Endothelial cell of umbilical vein (primary cell): ENCODE data around the gene SERBP1. TPM values are rescaled to one million over a fixed set of nuclear protein-coding genes. Genes with fewer than 3 reads are reported as not detected.

Experiments
- BruUV-seq: library from RNA; stranded (reverse); fragments of 400-500 nt; replicated peaks from 2 replicates; lab custom pipeline; 2021; lab: Mats Ljungman, UMichigan
- CTCF ChIA-PET: fragments of 300-600, 350-600 bp; sonication (Branson Sonifier 250); formaldehyde crosslinking; loops from one replicate; lab custom pipeline; 2021; ENCODE audit warnings: antibody characterized with exemption, inconsistent platforms; lab: Charles Lee
- POLR2A ChIA-PET: fragments of 300-600, 350-600 bp; sonication (Branson Sonifier 250); formaldehyde crosslinking; loops from one replicate; lab custom pipeline; 2021; ENCODE audit warnings: antibody characterized with exemption, inconsistent platforms; lab: Charles Lee
- DNase-seq: peaks from one replicate; pipeline ENCODE4 v3.0.0-alpha.2; 2011; ENCODE audit warnings: low read depth, low spot score
- FAIRE-seq: peaks from 2 replicates; lab custom pipeline; 2011; peaks lifted over from hg19 to GRCh38; lab: Jason Lieb, UNC
- H2AFZ ChIP-seq: 2 replicates; pipeline ENCODE4 v1.6.0; 2012; ENCODE audit warnings: low read depth, low read length, control low read depth, inconsistent platforms
- H3K27ac ChIP-seq: 2 replicates; pipeline ENCODE4 v1.5.1; 2011; ENCODE audit warnings: low read depth, mild to moderate bottlenecking, control low read depth, low read length, moderate library complexity; ENCODE audit not compliant: insufficient read depth
- H3K27me3 ChIP-seq, 2 experiments: 2 replicates each; pipeline versions ENCODE4 v1.6.0 to v1.6.1; 2011; ENCODE audit warnings: low read length in 2 of 2, mixed read lengths in 1 of 2; ENCODE audit not compliant: control insufficient read depth in 2 of 2, insufficient read depth in 2 of 2
- H3K36me3 ChIP-seq, 2 experiments: 2 replicates in 1 of 2; 3 replicates in 1 of 2; pipeline ENCODE4 v1.5.1; 2011; ENCODE audit warnings: low read length in 2 of 2, mild to moderate bottlenecking in 1 of 2, moderate library complexity in 1 of 2; ENCODE audit not compliant: control insufficient read depth in 2 of 2, insufficient read depth in 2 of 2; ENCODE audit errors: extremely low read depth in 1 of 2
- H3K4me1 ChIP-seq: 3 replicates; pipeline ENCODE4 v1.5.1; 2011; ENCODE audit warnings: mild to moderate bottlenecking, low read length; ENCODE audit not compliant: control insufficient read depth, insufficient read depth; ENCODE audit errors: extremely low read depth
- H3K4me2 ChIP-seq: 2 replicates; pipeline ENCODE4 v1.6.1; 2011; ENCODE audit warnings: low read length, control low read depth, mixed read lengths; ENCODE audit not compliant: insufficient read depth
- H3K4me3 ChIP-seq, 3 experiments: fragments of 200-600 bp in 1 of 3; sonication (generic), shearing (Covaris generic) in 1 of 3; replicated peaks in 1 of 3; 2 replicates each; pipeline ENCODE4 v1.5.1; 2011 to 2016; ENCODE audit warnings: control low read depth in 3 of 3, low read length in 3 of 3, mild to moderate bottlenecking in 2 of 3, inconsistent platforms in 1 of 3, low read depth in 1 of 3, moderate library complexity in 1 of 3; ENCODE audit not compliant: insufficient read depth in 1 of 3
- H3K79me2 ChIP-seq: 2 replicates; pipeline ENCODE4 v1.6.0; 2012; ENCODE audit warnings: low read length, inconsistent platforms; ENCODE audit not compliant: control insufficient read depth, insufficient read depth
- H3K9ac ChIP-seq: replicated peaks from 2 replicates; pipeline ENCODE3; 2011; ENCODE audit warnings: low read length, control low read depth; ENCODE audit not compliant: insufficient read depth; ENCODE audit errors: extremely low read depth
- H3K9me1 ChIP-seq: replicated peaks from 3 replicates; pipeline ENCODE4 v1.6.0; 2011; ENCODE audit warnings: mild to moderate bottlenecking, low read length; ENCODE audit not compliant: control insufficient read depth, insufficient read depth; ENCODE audit errors: extremely low read depth
- H3K9me3 ChIP-seq: replicated peaks from 2 replicates; pipeline ENCODE4 v1.5.1; 2012; ENCODE audit warnings: low read length, inconsistent platforms; ENCODE audit not compliant: control insufficient read depth, insufficient read depth
- H4K20me1 ChIP-seq: replicated peaks from 2 replicates; pipeline ENCODE3; 2011; ENCODE audit warnings: mild to moderate bottlenecking, low read length; ENCODE audit not compliant: control insufficient read depth, insufficient read depth; ENCODE audit errors: extremely low read depth
- CTCF ChIP-seq, 2 donors: IDR thresholded peaks; 1 replicate in 1 of 2; 2 replicates in 1 of 2; pipeline ENCODE4 v1.5.1; 2011; ENCODE audit warnings: low read length in 2 of 2, mild to moderate bottlenecking in 2 of 2, moderate library complexity in 2 of 2, control low read depth in 1 of 2, inconsistent platforms in 1 of 2, low read depth in 1 of 2; ENCODE audit not compliant: insufficient read depth in 1 of 2; ENCODE audit errors: extremely low read depth in 1 of 2
- EZH2 ChIP-seq: IDR thresholded peaks from 2 replicates; pipeline ENCODE4 v1.6.1; 2012; ENCODE audit warnings: borderline replicate concordance, low read depth, mild to moderate bottlenecking, moderate library complexity, low read length, inconsistent platforms; ENCODE audit not compliant: severe bottlenecking
- FOS ChIP-seq: IDR thresholded peaks from 2 replicates; pipeline ENCODE4 v1.6.1; 2011; ENCODE audit warnings: mild to moderate bottlenecking, low read length, moderate library complexity, borderline replicate concordance; ENCODE audit not compliant: insufficient read depth
- GATA2 ChIP-seq: IDR thresholded peaks from 2 replicates; pipeline ENCODE4 v1.7.0; 2011; ENCODE audit warnings: low read depth, mild to moderate bottlenecking, moderate library complexity, mixed read lengths, low read length; ENCODE audit not compliant: insufficient read length, insufficient read depth
- JUN ChIP-seq: IDR thresholded peaks from 2 replicates; pipeline ENCODE4 v1.6.1; 2011; ENCODE audit warnings: borderline replicate concordance, low read depth; ENCODE audit not compliant: insufficient read length, insufficient read depth
- MYC ChIP-seq: IDR thresholded peaks from one replicate; pipeline ENCODE4 v1.6.1; 2011; ENCODE audit warnings: mild to moderate bottlenecking, low read depth, low read length
- POLR2A ChIP-seq: IDR thresholded peaks from 2 replicates; pipeline ENCODE4 v1.6.1; 2012; ENCODE audit warnings: low read depth, mild to moderate bottlenecking, control low read depth, low read length
- POLR2AphosphoS5 ChIP-seq: IDR thresholded peaks from 2 replicates; pipeline ENCODE4 v1.6.1; 2012; ENCODE audit warnings: low read depth, mild to moderate bottlenecking, control low read depth, low read length, moderate library complexity; ENCODE audit not compliant: insufficient read depth
- dilution Hi-C: fragments of 300-500 bp; cut with MboI; formaldehyde crosslinking; loops from one replicate; pipeline ENCODE4 v1.15.0; 2019; ENCODE audit warnings: low sequenced_read_pairs; ENCODE audit not compliant: extremely low pct_ligation_motif_present
- intact Hi-C: fragments of 100-400 bp; cut with micrococcal nuclease; formaldehyde crosslinking; loops from one replicate; pipeline ENCODE4 v1.10.0; 2022
- polyA plus RNA-seq, 4 experiments: library from polyadenylated mRNA; depleted of rRNA in 3 of 4; stranded (reverse) in 3 of 4; unstranded in 1 of 4; fragments of >200 nt; gene quantifications; 2 replicates each; pipeline versions ENCODE4 v1.2.1 to v1.2.3, GENCODE V29; 2011 to 2012; ENCODE audit warnings: missing spikeins in 1 of 4
- total RNA-seq: library from RNA; stranded (reverse); gene quantifications from 2 replicates; pipeline ENCODE4 v1.2.3, GENCODE V29; 2021
- TF ChIP-seq, protein P1 (sequence below): IDR thresholded peaks from 2 replicates; pipeline ENCODE4 v1.6.1; 2011; ENCODE audit not compliant: insufficient read depth, insufficient read length

SERBP1 gene
- total and polyA plus RNA-seq, 2 donors (not counting 3 experiments of a cell fraction or from before 2014, with no cell fraction given), result 145 to 293 TPM

DNA sequence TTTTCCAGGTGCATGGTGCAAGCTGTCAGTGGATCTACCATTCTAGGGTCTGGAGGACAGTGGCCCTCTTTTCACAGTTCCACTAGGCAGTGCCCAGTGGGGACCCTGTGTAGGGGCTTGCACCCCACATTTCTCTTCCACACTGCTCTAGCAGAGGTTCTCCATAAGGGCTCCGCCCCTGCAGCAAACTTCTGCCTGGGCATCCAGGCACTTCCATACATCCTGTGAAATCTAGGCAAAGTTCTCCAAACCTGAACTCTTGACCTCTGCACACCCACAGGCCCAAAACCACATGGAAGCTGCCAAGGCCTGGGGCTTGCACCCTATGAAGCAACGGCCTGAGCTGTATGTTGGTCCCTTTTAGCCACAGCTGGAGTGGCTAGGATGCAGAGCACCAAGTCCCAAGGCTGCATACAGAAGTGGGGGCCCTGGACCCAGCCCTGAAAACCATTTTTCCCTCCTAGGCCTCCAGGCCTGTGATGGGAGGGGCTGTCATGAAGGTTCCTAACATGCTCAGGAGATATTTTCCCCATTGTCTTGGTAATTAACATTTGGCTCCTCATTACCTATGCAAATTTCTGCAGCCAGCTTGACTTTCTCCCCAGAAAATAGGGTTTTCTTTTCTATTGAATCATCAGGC lies 46.1 kb downstream of the SERBP1 start:
- Histone ChIP-seq H2AFZ (no peak overlapping the region), H3K4me3 (no peak overlapping the region), H3K36me3 (no peaks in the 10 kb centered on the region), H3K4me2 (no peak overlapping the region), H3K27ac (no peak overlapping the region), H3K27me3 (no peaks in the 10 kb centered on the region), H3K9me1 (no peaks in the 10 kb centered on the region), H3K9ac (no peak overlapping the region), H3K79me2 (no peaks in the 10 kb centered on the region), H3K4me1 (no peaks in the 10 kb centered on the region), H4K20me1 (no peaks in the 10 kb centered on the region), H3K9me3 (no peaks in the 10 kb centered on the region)
- no peak for TF ChIP-seq CTCF (IDR thresholded peaks at IDR 0.05; ENCODE audit: extremely low read depth in 1 of 2, insufficient read depth in 1 of 2, low read depth in 1 of 2, low read length in 2 of 2)
- TF ChIP-seq POLR2A, result no peak
- no peak for TF ChIP-seq POLR2AphosphoS5
- no peak for TF ChIP-seq JUN
- TF ChIP-seq, protein P1, sequence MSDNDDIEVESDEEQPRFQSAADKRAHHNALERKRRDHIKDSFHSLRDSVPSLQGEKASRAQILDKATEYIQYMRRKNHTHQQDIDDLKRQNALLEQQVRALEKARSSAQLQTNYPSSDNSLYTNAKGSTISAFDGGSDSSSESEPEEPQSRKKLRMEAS, result no peak
- TF ChIP-seq GATA2, result no peak
- TF ChIP-seq FOS, result no peak
- no peak for TF ChIP-seq EZH2
- TF ChIP-seq MYC, result no peak
- DNase-seq, result no peak
- intact Hi-C loops, result no loop called here
- no peak for FAIRE-seq
- CTCF ChIA-PET, result no interaction called here
- POLR2A ChIA-PET, result no interaction called here
- dilution Hi-C loops, result no loop called here
- BruUV-seq, result no TSS peak
